Measurements from ENCODE around the gene FYCO1. TPM values are rescaled to one million over a fixed set of nuclear protein-coding genes. Genes with fewer than 3 reads are reported as not detected.

The FYCO1 gene
- total RNA-seq, 1 donor, result 57.8 TPM

- no peak for DNase-seq (ENCODE audit: low read depth)
- TF ChIP-seq, protein P1, sequence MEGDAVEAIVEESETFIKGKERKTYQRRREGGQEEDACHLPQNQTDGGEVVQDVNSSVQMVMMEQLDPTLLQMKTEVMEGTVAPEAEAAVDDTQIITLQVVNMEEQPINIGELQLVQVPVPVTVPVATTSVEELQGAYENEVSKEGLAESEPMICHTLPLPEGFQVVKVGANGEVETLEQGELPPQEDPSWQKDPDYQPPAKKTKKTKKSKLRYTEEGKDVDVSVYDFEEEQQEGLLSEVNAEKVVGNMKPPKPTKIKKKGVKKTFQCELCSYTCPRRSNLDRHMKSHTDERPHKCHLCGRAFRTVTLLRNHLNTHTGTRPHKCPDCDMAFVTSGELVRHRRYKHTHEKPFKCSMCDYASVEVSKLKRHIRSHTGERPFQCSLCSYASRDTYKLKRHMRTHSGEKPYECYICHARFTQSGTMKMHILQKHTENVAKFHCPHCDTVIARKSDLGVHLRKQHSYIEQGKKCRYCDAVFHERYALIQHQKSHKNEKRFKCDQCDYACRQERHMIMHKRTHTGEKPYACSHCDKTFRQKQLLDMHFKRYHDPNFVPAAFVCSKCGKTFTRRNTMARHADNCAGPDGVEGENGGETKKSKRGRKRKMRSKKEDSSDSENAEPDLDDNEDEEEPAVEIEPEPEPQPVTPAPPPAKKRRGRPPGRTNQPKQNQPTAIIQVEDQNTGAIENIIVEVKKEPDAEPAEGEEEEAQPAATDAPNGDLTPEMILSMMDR (IDR thresholded peaks at IDR 0.05; ENCODE audit: insufficient read depth, low read length), result no peak
These were observed 72.6 kb downstream of the FYCO1 start for GRCh38 chr3:45922950-45923590.

DNA sequence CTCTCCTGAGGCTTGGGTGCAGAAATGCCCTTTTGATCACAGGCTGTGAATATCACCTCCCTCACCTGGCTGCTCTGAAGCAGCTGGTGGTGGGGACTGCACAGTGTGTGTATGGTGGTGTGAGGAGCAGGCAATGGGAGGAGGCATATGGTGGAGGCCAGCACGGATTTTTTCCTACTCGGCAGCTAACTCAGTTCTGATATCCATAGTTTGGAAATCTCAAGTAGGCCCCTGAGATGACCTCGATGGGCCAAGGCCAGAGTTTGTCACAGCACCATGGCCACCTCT is 73.6 kb downstream of the FYCO1 start:
- no peak overlapping the region for H3K4me3 ChIP-seq (ENCODE audit: low read depth, low read length)
- DNase-seq (ENCODE audit: low read depth), result no peak
- TF ChIP-seq, protein P1 (IDR thresholded peaks at IDR 0.05; ENCODE audit: insufficient read depth, low read length), result no peak

More at GRCh38 chr3:45922950-45923590, 72.6 kb downstream of the FYCO1 start:
- H3K4me3 ChIP-seq (ENCODE audit: low read depth, low read length), result no peak overlapping the region

DNA sequence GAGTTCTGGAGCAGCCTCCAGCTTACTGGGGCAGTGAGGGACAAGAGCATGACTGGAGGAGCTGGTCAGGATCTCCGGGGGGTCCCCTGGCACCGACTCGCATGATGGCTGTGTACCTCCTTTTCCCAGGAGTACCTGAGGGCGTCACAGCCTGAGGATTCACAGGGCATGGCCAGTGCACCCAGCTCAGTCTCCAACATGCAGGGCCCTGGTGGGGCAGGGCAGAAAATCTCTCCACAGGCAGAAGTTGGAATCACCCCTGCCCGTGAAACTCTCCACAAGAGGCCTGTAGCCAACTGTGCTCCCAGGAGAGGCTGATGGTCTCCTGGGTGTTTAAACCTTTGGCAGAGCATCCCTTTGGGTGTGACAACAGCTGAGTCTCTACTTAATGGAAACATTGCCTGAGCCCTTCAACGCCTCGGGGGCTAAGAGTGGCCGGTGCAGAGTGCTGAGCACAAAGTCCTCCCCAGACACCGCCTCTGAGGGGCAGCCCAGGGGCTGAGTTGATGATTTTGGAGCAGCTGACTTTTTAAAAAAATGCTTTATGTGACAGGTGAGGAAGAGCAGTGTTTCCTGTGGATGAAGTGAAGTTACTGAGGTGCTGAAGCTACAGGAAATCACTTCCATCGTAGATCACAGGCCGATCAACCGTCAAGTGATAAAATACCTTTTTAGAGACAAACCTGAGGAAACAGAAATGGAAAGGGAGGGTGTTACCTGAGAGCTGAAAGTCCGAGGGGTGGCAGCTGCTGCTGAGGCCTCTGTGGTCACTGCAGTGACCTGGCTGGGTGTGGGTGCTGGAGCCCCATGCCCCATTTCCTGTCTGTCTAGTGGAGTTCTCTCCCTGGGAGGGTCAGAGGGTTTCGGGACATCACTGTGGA is 74.2 kb downstream of the FYCO1 start:
- no peak overlapping the region for H3K4me3 ChIP-seq (ENCODE audit: low read depth, low read length)
- DNase-seq (ENCODE audit: low read depth), result no peak
- TF ChIP-seq, protein P1 (IDR thresholded peaks at IDR 0.05; ENCODE audit: insufficient read depth, low read length), result no peak

- no peak overlapping the region for H3K4me3 ChIP-seq (ENCODE audit: low read depth, low read length)
- DNase-seq (ENCODE audit: low read depth), result no peak
- TF ChIP-seq, protein P1 (IDR thresholded peaks at IDR 0.05; ENCODE audit: insufficient read depth, low read length), result no peak
These were observed 78.3 kb downstream of the FYCO1 start for GRCh38 chr3:45917146-45917898.

DNA sequence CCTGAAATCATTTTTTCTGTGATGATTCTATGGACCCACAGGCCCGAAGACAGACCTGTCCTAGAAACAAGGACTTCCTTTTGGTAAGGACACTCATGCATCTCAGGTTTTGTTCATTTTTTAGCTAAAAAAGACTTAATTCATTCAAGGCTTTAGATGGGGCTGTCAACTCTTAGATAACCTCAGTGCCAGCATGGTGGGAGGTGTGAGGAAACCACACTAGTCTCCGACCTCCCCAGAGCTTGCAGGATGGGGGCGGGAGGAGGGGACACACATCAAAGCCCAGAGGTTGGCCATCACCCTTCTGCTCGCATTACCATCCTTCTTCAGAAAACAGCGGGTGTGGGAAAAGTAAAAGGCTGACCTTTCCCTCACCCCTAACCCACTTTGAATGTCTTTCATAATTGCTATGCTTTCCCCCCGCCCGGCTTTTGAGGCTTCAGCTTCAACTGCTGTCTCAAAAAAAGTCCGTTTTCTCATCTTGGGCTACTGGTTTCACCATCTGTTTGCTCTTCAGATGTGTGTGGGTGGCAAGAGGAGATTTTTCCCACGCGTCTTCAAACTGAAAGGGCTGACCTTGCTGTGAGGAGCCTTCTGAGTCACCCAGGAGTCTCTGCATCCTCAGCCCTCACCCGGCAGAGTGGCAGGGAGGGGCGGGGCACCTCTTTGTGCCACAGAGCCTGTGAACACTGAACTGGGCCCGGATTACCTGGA is 79.9 kb downstream of the FYCO1 start:
- TF ChIP-seq, protein P1 (IDR thresholded peaks at IDR 0.05; ENCODE audit: insufficient read depth, low read length), result no peak
- H3K4me3 ChIP-seq (ENCODE audit: low read depth, low read length), result no peak overlapping the region
- peak; percentile 50 for DNase-seq (ENCODE audit: low read depth)

DNA sequence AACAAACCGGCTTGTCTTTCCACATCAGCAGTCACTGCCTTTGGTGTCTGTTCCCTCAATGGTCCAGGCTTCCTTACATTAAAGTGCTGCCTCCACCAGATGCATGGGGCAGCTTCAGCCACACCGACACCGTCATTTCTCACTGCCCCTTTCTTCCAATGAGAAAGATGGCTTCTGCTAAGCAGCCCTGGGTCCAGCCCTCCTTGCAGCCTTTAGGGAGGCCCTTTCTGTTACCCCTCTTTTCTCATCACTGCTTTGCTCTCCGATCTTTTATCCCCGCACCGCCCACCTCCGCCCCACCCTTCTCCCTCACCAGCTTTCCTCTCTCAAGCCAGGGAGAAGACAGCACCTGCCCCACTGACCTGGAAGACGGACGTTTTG is 80.6 kb downstream of the FYCO1 start:
- DNase-seq (ENCODE audit: low read depth), result no peak
- TF ChIP-seq, protein P1 (IDR thresholded peaks at IDR 0.05; ENCODE audit: insufficient read depth, low read length), result no peak
- no peak overlapping the region for H3K4me3 ChIP-seq (ENCODE audit: low read depth, low read length)
